ENCODE results near the gene STAT1. TPM values are rescaled to one million over a fixed set of nuclear protein-coding genes. Genes with fewer than 3 reads are reported as not detected.

The STAT1 gene
- total and polyA plus RNA-seq, 9 of the 15 experiments (the other 6 are each of a cell fraction or from before 2014, with no cell fraction given), result 8.7 to 34.4 (median 26.8) TPM

DNA sequence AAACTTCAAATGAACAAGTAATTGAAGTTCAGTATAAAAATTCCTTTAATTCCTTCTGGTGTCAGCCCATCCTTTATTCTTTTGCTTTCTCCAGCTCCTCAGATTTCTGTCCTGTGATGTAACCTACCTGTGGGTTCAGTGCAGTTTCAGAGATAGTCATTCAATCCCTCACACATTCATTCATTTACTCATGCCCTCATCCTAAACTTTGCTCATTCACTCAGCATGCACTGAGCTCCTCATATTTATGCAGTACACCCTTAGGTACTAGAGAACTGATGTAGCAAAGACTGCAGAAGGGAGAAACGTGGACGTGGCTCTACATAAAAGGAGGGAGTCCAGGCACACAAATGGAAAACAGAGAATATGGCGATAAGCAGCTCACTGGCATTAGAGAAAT lies 45.3 kb upstream of the STAT1 start:
- ATAC-seq, result no peak
- Histone ChIP-seq H3K9ac (ENCODE audit: insufficient read depth in 1 of 2, low read depth in 2 of 2, low read length in 2 of 2) (no peak overlapping the region), H3K27me3 (ENCODE audit: control insufficient read depth in 2 of 2, insufficient read depth in 2 of 2, low read length in 2 of 2) (0 out of 5 replicates have a peak, but pooled peaks cover 0 to 2% of the 10 kb centered on the region in 2 experiments), H3K4me1 (replicated peaks in 1 of 2; ENCODE audit: control insufficient read depth in 2 of 2, insufficient read depth in 2 of 2, low read length in 2 of 2) (no peaks in the 10 kb centered on the region), H3K9me3 (replicated peaks; ENCODE audit: control insufficient read depth, insufficient read depth, low read depth, low read length) (no peaks in the 10 kb centered on the region), H4K20me1 (replicated peaks; ENCODE audit: control insufficient read depth, insufficient read depth, low read length) (no peaks in the 10 kb centered on the region), H3K79me2 (ENCODE audit: control insufficient read depth, insufficient read depth, low read length) (no peaks in the 10 kb centered on the region), H3K9me1 (ENCODE audit: control insufficient read depth, insufficient read depth, low read length) (no peaks in the 10 kb centered on the region), H2AFZ (ENCODE audit: low read depth, low read length) (no peak overlapping the region), H3K4me3 (no peak overlapping the region), H3K4me2 (ENCODE audit: insufficient read depth, low read length) (no peak overlapping the region), H3K27ac (ENCODE audit: extremely low read depth, low read depth, low read length) (no peak overlapping the region), H3K36me3 (ENCODE audit: control insufficient read depth, insufficient read depth, low read length) (no peaks in the 10 kb centered on the region)
- no peak for FAIRE-seq
- in situ Hi-C loops (cut with MboI), result no loop called here
- 0% methylated on average over 3 of the region's 3 CpGs for WGBS (ENCODE audit: insufficient coverage, low coverage, missing lambda C conversion rate)
- ChIA-PET CTCF (ENCODE audit: low intra/inter-chr PET ratio) (no interaction called here), POLR2A (interaction anchor here (0.6 kb wide), 1 partner anchor 17 kb away, joined by 3 read pairs; no protein-coding TSS in a partner anchor)
- intact Hi-C loops (cut with micrococcal nuclease), result no loop called here
- no peak for DNase-seq (ENCODE audit: extremely low read depth in 1 of 4, low spot score in 3 of 4)
- no peak for TF ChIP-seq MEIS2 (IDR thresholded peaks at IDR 0.05; ENCODE audit: partially characterized antibody)
- TF ChIP-seq ZNF699 (CRISPR knock-in tag; IDR thresholded peaks at IDR 0.05; ENCODE audit: insufficient replicate concordance), result no peak
- TF ChIP-seq JUN (IDR thresholded peaks at IDR 0.05; ENCODE audit: borderline replicate concordance, low read depth, low read length), result no peak
- no peak for TF ChIP-seq JUN (CRISPR knock-in tag; IDR thresholded peaks at IDR 0.05; ENCODE audit: borderline replicate concordance)
- TF ChIP-seq ZNF121 (CRISPR knock-in tag; conservative IDR thresholded peaks at IDR 0.05), result no peak
- TF ChIP-seq, protein P1, sequence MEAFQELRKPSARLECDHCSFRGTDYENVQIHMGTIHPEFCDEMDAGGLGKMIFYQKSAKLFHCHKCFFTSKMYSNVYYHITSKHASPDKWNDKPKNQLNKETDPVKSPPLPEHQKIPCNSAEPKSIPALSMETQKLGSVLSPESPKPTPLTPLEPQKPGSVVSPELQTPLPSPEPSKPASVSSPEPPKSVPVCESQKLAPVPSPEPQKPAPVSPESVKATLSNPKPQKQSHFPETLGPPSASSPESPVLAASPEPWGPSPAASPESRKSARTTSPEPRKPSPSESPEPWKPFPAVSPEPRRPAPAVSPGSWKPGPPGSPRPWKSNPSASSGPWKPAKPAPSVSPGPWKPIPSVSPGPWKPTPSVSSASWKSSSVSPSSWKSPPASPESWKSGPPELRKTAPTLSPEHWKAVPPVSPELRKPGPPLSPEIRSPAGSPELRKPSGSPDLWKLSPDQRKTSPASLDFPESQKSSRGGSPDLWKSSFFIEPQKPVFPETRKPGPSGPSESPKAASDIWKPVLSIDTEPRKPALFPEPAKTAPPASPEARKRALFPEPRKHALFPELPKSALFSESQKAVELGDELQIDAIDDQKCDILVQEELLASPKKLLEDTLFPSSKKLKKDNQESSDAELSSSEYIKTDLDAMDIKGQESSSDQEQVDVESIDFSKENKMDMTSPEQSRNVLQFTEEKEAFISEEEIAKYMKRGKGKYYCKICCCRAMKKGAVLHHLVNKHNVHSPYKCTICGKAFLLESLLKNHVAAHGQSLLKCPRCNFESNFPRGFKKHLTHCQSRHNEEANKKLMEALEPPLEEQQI (IDR thresholded peaks at IDR 0.05), result no peak
- TF ChIP-seq MCM7 (IDR thresholded peaks at IDR 0.05), result no peak
- TF ChIP-seq, protein P2, sequence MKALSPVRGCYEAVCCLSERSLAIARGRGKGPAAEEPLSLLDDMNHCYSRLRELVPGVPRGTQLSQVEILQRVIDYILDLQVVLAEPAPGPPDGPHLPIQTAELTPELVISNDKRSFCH (CRISPR knock-in tag; IDR thresholded peaks at IDR 0.05), result no peak
- TF ChIP-seq, protein P2 (tag; IDR thresholded peaks at IDR 0.05), result no peak
- TF ChIP-seq ESRRA (IDR thresholded peaks at IDR 0.05; ENCODE audit: borderline replicate concordance, low read depth), result no peak
- TF ChIP-seq GABPB1 (CRISPR knock-in tag; IDR thresholded peaks at IDR 0.05), result no peak
- no peak for TF ChIP-seq ZFP1 (CRISPR knock-in tag; IDR thresholded peaks at IDR 0.05)
- TF ChIP-seq, protein P3, sequence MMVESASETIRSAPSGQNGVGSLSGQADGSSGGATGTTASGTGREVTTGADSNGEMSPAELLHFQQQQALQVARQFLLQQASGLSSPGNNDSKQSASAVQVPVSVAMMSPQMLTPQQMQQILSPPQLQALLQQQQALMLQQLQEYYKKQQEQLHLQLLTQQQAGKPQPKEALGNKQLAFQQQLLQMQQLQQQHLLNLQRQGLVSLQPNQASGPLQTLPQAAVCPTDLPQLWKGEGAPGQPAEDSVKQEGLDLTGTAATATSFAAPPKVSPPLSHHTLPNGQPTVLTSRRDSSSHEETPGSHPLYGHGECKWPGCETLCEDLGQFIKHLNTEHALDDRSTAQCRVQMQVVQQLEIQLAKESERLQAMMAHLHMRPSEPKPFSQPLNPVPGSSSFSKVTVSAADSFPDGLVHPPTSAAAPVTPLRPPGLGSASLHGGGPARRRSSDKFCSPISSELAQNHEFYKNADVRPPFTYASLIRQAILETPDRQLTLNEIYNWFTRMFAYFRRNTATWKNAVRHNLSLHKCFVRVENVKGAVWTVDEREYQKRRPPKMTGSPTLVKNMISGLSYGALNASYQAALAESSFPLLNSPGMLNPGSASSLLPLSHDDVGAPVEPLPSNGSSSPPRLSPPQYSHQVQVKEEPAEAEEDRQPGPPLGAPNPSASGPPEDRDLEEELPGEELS (CRISPR knock-in tag; IDR thresholded peaks at IDR 0.05; ENCODE audit: borderline replicate concordance), result no peak
- no peak for TF ChIP-seq NR2F6 (CRISPR knock-in tag; IDR thresholded peaks at IDR 0.05)
- BruUV-seq (replicated peaks), result no TSS peak

Measured in K562 (cell line).